Activated T-cell treated with anti-CD3 and anti-CD28 coated beads, Interleukin-2, amount 50 U/mL, for 72 hours (primary cell): ENCODE data around the gene ANKDD1B. TPM values are rescaled to one million over a fixed set of nuclear protein-coding genes. Genes with fewer than 3 reads are reported as not detected.
"Not testable (repeated sequence)": the region's sequence is repeated elsewhere in the genome, so short reads cannot be mapped to it uniquely, and the experiment has no call there.

Experiments used
- ATAC-seq, 2 donors: fragments of 150-1000 bp; cut with Tn5 transposase; replicated peaks in 1 of 2; 2 replicates each; pipeline ENCODE4 v1.10.0; 2021; ENCODE audit warnings: moderate library complexity in 2 of 2, mild to moderate bottlenecking in 1 of 2
- DNase-seq, 2 donors: peaks; one replicate each; pipeline ENCODE4 v3.0.0; 2021 to 2022; ENCODE audit warnings: mixed read lengths in 1 of 2
- H3K27ac Mint-ChIP-seq: one replicate; pipeline ENCODE4 v1.8.0; 2022; ENCODE audit warnings: mild to moderate bottlenecking, moderate library complexity, mixed read lengths
- H3K27me3 Mint-ChIP-seq: one replicate; pipeline ENCODE4 v1.8.0; 2022; ENCODE audit warnings: low read depth, mixed read lengths
- H3K36me3 Mint-ChIP-seq, 2 donors: one replicate each; pipeline ENCODE4 v1.8.0; 2022; ENCODE audit warnings: mixed read lengths in 2 of 2, mild to moderate bottlenecking in 1 of 2; ENCODE audit not compliant: insufficient read depth in 2 of 2
- H3K4me1 Mint-ChIP-seq: one replicate; pipeline ENCODE4 v1.8.0; 2022; ENCODE audit warnings: low read depth, mixed read lengths
- H3K4me3 Mint-ChIP-seq, 2 donors: one replicate each; pipeline ENCODE4 v1.8.0; 2022; ENCODE audit warnings: mild to moderate bottlenecking in 2 of 2, mixed read lengths in 2 of 2, moderate library complexity in 2 of 2
- H3K9me3 Mint-ChIP-seq, 2 donors: one replicate each; pipeline ENCODE4 v1.8.0; 2022; ENCODE audit warnings: mixed read lengths in 2 of 2
- total RNA-seq, 2 donors: library from RNA; stranded (reverse); gene quantifications; one replicate each; pipeline ENCODE4 v1.2.3, GENCODE V29; 2022

ANKDD1B gene
- total RNA-seq, result under 1 TPM; 0.23 to 0.26 TPM

DNA sequence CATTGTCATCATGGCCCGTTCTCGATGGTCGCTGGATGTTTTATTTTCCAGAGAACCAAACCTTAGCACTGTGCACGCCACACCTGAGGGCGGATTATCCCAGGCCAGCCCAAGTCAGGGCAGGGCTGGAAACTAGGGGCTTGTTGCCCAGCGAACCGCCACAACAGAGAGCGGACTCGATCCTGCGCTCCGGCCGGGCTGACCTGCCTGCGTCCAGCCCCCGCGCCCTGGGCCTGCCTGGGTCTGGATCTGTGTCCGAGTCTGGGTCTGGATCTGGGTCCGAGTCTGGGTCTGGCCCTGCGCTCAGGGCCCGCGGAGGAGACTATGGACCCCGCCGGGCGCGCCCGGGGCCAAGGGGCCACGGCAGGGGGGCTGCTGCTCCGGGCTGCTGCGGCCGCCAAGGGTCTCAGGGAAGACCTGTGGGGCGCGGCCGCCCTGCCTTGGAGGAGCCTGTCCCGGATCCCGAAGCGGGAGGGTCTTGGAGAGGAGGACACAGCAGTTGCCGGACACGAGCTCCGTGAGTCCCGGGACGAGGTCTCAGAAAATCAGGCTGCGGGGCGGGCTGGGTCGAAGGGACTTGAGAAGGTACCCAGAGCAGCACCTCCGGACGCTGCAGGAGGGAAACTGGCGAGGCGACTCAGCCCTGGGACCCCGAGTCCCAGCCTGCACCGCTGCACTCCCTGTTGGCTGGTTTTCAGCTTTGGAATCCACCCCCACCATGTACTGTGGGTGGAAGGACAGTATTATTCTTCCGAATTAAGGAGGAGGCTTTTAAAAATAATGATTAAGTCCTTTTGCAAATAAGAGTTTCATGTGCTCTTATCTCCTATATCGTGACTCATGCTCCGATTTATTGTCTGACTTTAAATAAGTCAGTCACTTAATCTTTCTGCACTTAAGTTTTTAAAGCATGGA is at the start of gene ANKDD1B:
Gene ANKDD1B, plus strand, starts transcription at position 143 of the 915 bp plus-strand sequence. Its CDS starts 182 bp downstream, at position 325.
- DNase-seq, result peak in 1 of 2 donors; percentile 7
- H3K9me3 Mint-ChIP-seq, result no peaks in the 10 kb centered on the region
- H3K27me3 Mint-ChIP-seq, result peaks cover 29% of the 10 kb centered on the region

DNA sequence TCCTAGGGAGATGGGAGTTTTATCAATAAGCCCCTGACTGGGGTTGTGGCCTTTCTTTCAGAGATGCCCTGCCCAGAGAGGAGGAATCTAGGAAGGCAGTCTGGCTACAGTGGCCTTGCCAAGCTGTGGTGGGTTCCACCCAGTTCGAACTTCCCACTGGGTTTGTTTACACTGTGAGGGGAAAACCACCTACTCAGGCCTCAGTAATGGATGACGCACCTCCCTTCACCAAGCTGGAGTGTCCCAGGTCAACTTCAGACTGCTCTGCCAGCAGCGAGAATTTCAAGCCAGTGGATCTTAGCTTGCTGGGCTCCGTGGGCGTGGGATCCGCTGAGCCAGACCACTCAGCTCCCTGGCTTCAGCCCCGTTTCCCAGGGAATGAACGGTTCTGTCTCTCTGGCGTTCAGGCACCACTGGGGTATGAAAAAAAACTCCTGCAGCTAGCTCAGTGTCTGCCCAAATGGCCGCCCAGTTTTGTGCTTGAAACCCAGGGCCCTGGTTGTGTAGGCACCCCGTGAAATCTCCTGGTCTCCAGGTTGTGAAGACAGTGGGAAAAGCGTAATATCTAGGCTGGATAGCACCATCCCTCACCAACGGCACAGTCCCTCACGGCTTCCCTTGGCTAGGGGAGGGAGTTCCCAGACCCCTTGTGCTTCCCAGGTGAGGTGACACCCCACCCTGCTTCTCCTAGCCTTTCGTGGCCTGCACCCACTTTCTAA is 45.1 kb upstream of the ANKDD1B start:
- Mint-ChIP-seq H3K4me1 (peaks cover 49% of the 10 kb centered on the region), H3K36me3 (peaks cover 25 to 42% of the 10 kb centered on the region in 2 donors), H3K27ac (peak overlapping the region; percentile 78), H3K4me3 (peak overlapping the region; percentile 64 to 78), H3K9me3 (peaks cover 17% of the 10 kb centered on the region in 2 donors)
- DNase-seq, result peak; percentile 15 to 21
- not testable (repeated sequence) for ATAC-seq, H3K27me3 Mint-ChIP-seq

More for the DNA sequence above, at the start of gene ANKDD1B:
- ATAC-seq, result peak in 1 of 2 donors; percentile 43
- Mint-ChIP-seq H3K36me3 (peaks cover 0 to 2% of the 10 kb centered on the region in 2 donors), H3K4me1 (peaks cover 5% of the 10 kb centered on the region), H3K4me3 (peak within 1 kb of the TSS in 1 of 2 donors; percentile 44), H3K27ac (no peak within 1 kb of the TSS)

DNA sequence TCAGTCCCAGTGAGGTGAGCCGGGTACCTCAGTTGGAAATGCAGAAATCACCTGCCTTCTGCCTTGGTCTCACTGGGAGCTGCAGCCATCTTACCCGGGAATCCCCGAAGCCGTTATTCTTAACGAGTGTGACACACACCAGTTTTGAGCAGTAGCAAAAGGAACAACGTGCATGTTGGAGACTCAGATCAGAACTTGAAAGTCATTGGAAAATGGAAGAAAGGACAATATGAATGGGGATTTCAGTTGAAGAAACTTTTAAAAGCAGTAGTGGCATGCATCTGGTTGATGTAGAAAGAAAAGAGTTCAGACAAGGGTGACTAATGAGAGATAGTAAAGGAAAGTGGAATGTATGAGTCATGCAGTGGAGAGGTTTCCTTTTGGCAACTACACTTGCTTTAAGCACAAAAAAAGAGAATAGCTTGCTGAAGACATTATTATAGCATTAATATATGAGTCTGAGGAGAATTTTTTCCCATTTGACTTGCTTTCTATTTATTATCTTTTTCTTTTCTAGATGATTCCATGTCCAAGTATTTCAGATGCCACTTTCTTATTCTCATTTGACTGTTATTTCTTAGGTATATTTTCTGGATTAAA is 44.4 kb upstream of the ANKDD1B start:
- H3K4me1 Mint-ChIP-seq, result peaks cover 49% of the 10 kb centered on the region
- peak; percentile 89 for ATAC-seq
- H3K4me3 Mint-ChIP-seq, result peak overlapping the region; percentile 64 to 78
- H3K27me3 Mint-ChIP-seq, result no peaks in the 10 kb centered on the region
- H3K27ac Mint-ChIP-seq, result peak overlapping the region; percentile 78
- DNase-seq, result peak; percentile 55 to 73
- peaks cover 13 to 17% of the 10 kb centered on the region in 2 donors for H3K9me3 Mint-ChIP-seq
- H3K36me3 Mint-ChIP-seq, result peaks cover 25 to 38% of the 10 kb centered on the region in 2 donors

- ATAC-seq (peak; percentile 78 to 79), DNase-seq (peak; percentile 26 to 27)
- H3K36me3 Mint-ChIP-seq, result peaks cover 18 to 32% of the 10 kb centered on the region in 2 donors
- H3K9me3 Mint-ChIP-seq, result peaks cover 11 to 13% of the 10 kb centered on the region in 2 donors
- H3K4me3 Mint-ChIP-seq, result peak overlapping the region; percentile 64 to 78
- peak overlapping the region; percentile 78 for H3K27ac Mint-ChIP-seq
- H3K27me3 Mint-ChIP-seq, result no peaks in the 10 kb centered on the region
- peaks cover 49% of the 10 kb centered on the region for H3K4me1 Mint-ChIP-seq
Measured at GRCh38 chr5:75567710-75568109, 43.5 kb upstream of the ANKDD1B start.

DNA sequence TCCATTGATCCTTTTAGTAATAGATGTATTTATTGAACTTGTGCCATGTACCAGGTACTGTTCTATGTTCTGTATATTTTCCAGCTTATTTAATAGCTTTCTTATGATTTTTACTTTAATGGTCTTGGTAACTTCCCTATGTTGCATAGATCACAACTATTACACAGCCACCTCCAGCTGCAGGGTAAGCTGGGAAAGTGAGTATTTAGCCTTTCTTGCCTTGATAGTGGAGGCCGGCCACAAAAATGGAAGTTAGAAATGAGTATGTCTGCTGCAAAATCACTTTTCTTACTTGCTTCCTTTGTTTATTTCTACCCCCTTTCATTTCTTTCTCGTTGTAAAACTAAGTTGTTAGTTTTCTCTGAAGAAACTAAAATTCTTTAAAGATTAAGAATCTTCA is 43.1 kb upstream of the ANKDD1B start:
- Mint-ChIP-seq H3K27ac (peak overlapping the region; percentile 88), H3K9me3 (peaks cover 11 to 13% of the 10 kb centered on the region in 2 donors), H3K4me3 (peak overlapping the region in 1 of 2 donors; percentile 64), H3K4me1 (peaks cover 49% of the 10 kb centered on the region), H3K36me3 (peaks cover 17 to 30% of the 10 kb centered on the region in 2 donors), H3K27me3 (no peaks in the 10 kb centered on the region)
- ATAC-seq (no peak), DNase-seq (peak in 1 of 2 donors; percentile 7)

DNA sequence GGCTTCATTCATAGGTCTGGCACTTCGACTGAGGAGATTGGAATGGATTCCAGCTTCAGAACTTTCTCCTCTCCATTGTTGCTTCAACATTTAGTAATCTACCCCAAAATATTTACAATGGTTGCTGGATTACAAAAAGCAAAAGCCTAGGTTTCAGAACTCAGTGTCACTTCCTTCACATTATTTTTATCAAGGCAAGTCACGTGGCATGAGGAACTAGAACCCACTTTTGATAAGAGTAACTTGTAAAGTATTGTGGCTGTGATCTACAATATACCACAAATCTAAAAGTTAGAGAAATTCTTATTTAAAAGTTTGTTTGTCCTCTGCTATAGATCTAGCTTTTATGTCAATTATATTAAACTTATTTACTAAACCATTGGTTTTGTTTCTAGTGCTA is 39.7 kb upstream of the ANKDD1B start:
- ATAC-seq (no peak), DNase-seq (no peak)
- Mint-ChIP-seq H3K36me3 (peaks cover 1 to 13% of the 10 kb centered on the region in 2 donors), H3K27ac (no peak overlapping the region), H3K4me3 (no peak overlapping the region), H3K27me3 (no peaks in the 10 kb centered on the region), H3K9me3 (no peaks in the 10 kb centered on the region), H3K4me1 (peaks cover 39% of the 10 kb centered on the region)

DNA sequence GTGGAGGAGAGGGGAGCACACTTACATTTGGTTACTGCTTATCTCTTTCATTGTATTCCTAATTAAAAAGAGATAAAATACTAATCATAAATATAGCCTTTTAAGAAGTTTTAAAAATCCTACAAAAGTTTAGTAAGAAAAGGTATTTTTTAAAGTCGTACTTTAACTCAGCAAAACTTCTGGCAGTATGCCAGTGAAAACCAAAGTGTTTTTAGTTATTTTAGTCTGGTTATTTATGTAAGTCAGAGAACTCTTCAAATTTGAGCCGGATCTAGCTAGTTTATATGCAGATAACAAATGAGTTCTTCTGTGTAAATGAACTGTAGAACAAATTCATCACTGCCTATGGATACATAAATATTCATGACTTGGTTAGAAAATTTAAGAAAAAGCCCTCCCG is 36.5 kb upstream of the ANKDD1B start:
- Mint-ChIP-seq H3K27ac (peak overlapping the region; percentile 92), H3K4me1 (peaks cover 16% of the 10 kb centered on the region), H3K4me3 (peak overlapping the region; percentile 50 to 65), H3K9me3 (no peaks in the 10 kb centered on the region), H3K27me3 (no peaks in the 10 kb centered on the region), H3K36me3 (peaks cover 1 to 8% of the 10 kb centered on the region in 2 donors)
- DNase-seq (no peak), ATAC-seq (peak in 1 of 2 donors; percentile 4)

- peaks cover 16% of the 10 kb centered on the region for H3K4me1 Mint-ChIP-seq
- H3K9me3 Mint-ChIP-seq, ATAC-seq, H3K4me3 Mint-ChIP-seq, H3K36me3 Mint-ChIP-seq, H3K27me3 Mint-ChIP-seq, DNase-seq, H3K27ac Mint-ChIP-seq: not testable (repeated sequence)
Measured at GRCh38 chr5:75578280-75578679, 33.0 kb upstream of the ANKDD1B start.

- DNase-seq (no peak), ATAC-seq (no peak)
- Mint-ChIP-seq H3K4me1 (no peaks in the 10 kb centered on the region), H3K27me3 (no peaks in the 10 kb centered on the region), H3K36me3 (peaks cover 0 to 11% of the 10 kb centered on the region in 2 donors), H3K9me3 (no peaks in the 10 kb centered on the region), H3K4me3 (no peak overlapping the region), H3K27ac (no peak overlapping the region)
Measured at GRCh38 chr5:75584641-75585040, 26.6 kb upstream of the ANKDD1B start.

DNA sequence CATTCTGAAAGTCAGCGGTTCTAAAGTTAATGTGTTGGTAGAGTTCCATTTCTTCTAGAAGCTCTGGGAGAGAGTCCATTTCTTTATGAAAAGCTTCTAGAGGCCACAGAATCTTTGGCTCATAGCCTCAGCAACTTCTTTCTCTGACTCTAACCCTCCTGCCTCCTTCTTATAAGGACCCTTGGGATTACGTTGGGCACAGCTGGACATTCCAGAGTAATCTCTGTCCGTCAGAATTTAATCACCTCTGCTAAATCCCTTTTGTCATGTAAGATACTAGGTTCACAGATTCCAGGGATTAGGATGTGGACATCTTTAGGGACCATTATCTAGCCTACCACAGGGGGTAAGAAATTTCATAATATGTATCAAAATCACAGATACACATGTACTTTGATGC is 22.6 kb upstream of the ANKDD1B start:
- no peaks in the 10 kb centered on the region for H3K9me3 Mint-ChIP-seq
- H3K27ac Mint-ChIP-seq, result no peak overlapping the region
- H3K4me3 Mint-ChIP-seq, result no peak overlapping the region
- peaks cover 0 to 12% of the 10 kb centered on the region in 2 donors for H3K36me3 Mint-ChIP-seq
- no peaks in the 10 kb centered on the region for H3K4me1 Mint-ChIP-seq
- H3K27me3 Mint-ChIP-seq, result no peaks in the 10 kb centered on the region
- ATAC-seq (no peak), DNase-seq (no peak)

DNA sequence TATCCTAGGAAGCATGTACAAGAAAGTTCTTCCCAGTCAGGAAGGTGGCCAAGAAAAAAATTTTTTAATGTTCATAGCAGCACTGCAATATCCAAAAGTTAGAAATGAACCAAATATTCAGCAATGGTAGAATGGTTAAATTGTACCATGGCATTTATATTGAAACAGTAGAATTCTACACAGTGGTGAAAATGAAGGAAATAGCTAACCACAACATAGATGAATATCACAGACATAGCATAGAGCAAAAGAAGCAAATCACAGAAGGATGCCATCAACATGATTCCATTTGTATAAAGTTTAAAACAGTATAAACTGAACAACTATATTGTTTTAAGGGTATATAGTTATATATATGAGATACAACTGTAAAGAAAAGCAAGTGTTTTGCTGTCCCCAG is 10.7 kb upstream of the ANKDD1B start:
- ATAC-seq (no peak), DNase-seq (no peak)
- no peaks in the 10 kb centered on the region for H3K27me3 Mint-ChIP-seq
- H3K4me3 Mint-ChIP-seq, result no peak overlapping the region
- H3K9me3 Mint-ChIP-seq, result no peaks in the 10 kb centered on the region
- peaks cover 6% of the 10 kb centered on the region for H3K4me1 Mint-ChIP-seq
- peaks cover 4 to 8% of the 10 kb centered on the region in 2 donors for H3K36me3 Mint-ChIP-seq
- no peak overlapping the region for H3K27ac Mint-ChIP-seq

GRCh38 chr5:75601567-75601966 is 9.7 kb upstream of the ANKDD1B start:
- Mint-ChIP-seq H3K27ac (no peak overlapping the region), H3K4me3 (no peak overlapping the region), H3K36me3 (peaks cover 4 to 8% of the 10 kb centered on the region in 2 donors), H3K4me1 (peaks cover 6% of the 10 kb centered on the region), H3K27me3 (no peaks in the 10 kb centered on the region), H3K9me3 (no peaks in the 10 kb centered on the region)
- DNase-seq (no peak), ATAC-seq (no peak)
